GM13976 (cell line): ENCODE results near the gene EYS.

Experiments used
- DNase-seq: peaks from one replicate; pipeline ENCODE4 v3.0.0; 2012; ENCODE audit warnings: low spot score
- CTCF ChIP-seq: IDR thresholded peaks from 2 replicates; pipeline ENCODE4 v1.5.1; 2012; ENCODE audit warnings: borderline replicate concordance, mild to moderate bottlenecking; ENCODE audit not compliant: insufficient read depth; ENCODE audit errors: extremely low read depth, missing control alignments, control extremely low read depth
- in situ Hi-C: fragments of 300-500 bp; cut with MboI; formaldehyde crosslinking; loops from one replicate; pipeline ENCODE4 v1.12.0; 2022; ENCODE audit warnings: low sequenced_read_pairs, mixed read lengths, inconsistent platforms; ENCODE audit not compliant: unreplicated experiment

EYS gene

DNA sequence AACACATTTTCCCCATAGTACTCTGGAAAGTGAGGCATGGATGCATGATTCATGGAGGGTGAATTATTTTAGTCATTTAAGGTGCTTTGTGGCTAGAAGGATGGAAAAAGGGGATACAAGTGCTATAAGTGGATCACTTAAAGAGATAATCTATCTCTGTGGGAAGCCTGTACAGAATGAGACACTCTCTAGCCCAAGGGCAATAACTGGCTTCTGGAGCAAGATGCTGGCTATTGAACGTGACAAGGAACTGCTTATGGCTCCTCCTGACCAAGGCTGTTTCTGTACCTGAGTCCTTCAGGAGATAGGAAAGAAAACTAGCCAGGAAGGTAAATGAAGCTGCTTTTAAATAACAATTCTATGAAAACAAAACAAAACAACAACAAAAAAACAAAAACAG lies 590.7 kb downstream of the EYS start:
- DNase-seq = no peak
- no peak for TF ChIP-seq CTCF
- in situ Hi-C loops = no loop called here

DNA sequence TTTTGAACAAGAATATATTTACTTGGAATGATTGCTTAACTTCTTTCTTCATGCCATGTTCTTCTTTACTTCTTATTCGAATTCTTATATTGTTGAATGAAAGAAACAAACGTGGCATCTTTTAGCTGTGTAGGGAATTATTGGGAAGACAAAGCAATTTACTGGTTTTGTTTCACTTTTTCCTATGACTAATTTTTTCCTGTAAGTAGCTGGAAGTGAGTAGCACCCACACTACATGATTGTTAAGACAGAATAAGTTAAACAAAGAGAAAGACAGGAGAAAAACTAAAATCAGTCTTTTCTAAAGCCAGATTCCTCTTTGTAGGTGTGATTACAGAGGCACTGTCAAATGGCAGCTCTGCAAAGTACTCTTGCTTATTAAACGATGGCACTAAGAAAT lies 593.4 kb downstream of the EYS start:
- no peak for TF ChIP-seq CTCF

GRCh38 chr6:65112435-65112834 lies 594.6 kb downstream of the EYS start:
- no peak for TF ChIP-seq CTCF
- in situ Hi-C loops = no loop called here
- DNase-seq = no peak

More for the DNA sequence above, 593.4 kb downstream of the EYS start:
- in situ Hi-C loops = no loop called here
- no peak for DNase-seq

GRCh38 chr6:65110031-65110430 lies 597.0 kb downstream of the EYS start:
- no peak for DNase-seq
- TF ChIP-seq CTCF = no peak
- in situ Hi-C loops = no loop called here

- no peak for TF ChIP-seq CTCF
- no peak for DNase-seq
- in situ Hi-C loops = no loop called here
These were observed 608.7 kb downstream of the EYS start for GRCh38 chr6:65098349-65098748.

- in situ Hi-C loops = no loop called here
- no peak for DNase-seq
- TF ChIP-seq CTCF = no peak
These were observed 615.5 kb downstream of the EYS start for GRCh38 chr6:65091561-65091960.

DNA sequence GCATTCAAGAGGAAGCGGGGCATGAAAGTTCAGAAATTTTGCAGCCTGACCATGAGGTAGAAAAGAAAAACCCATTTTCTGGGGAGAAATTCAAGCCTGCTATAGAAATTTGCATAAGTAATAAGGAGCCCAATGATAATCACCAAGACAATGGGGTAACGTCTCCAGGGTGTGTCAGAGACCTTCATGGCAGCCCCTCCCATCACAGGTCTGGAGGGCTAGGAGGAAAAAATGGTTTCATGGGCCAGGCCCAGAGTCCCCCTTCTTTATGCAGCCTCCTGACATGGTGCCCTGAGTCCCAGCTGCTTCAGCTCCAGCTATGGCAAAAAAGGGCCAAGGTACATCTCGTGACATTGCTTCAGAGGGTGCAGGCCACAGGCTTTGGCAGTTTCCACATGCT lies 618.5 kb downstream of the EYS start:
- no peak for DNase-seq
- TF ChIP-seq CTCF = no peak
- in situ Hi-C loops = no loop called here
